Upper lobe of left lung (tissue), 6 donors: ENCODE measurements around the gene TNNT2. TPM values are rescaled to one million over a fixed set of nuclear protein-coding genes. Genes with fewer than 3 reads are reported as not detected.

Source experiments
- ATAC-seq, 2 donors: fragments of 200-7000 bp; cut with Tn5 transposase; one replicate each; pipeline ENCODE4 v1.9.1; 2022; ENCODE audit warnings: mild to moderate bottlenecking in 2 of 2, moderate library complexity in 2 of 2; ENCODE audit not compliant: low FRiP score in 2 of 2
- DNase-seq, 2 donors: peaks; one replicate each; pipeline ENCODE4 v3.0.0-alpha.2; 2019 to 2020
- H3K27ac ChIP-seq, 4 donors: fragments of 200-600 bp; sonication (generic); one replicate each; pipeline ENCODE4 v1.5.1; 2016 to 2019
- H3K27me3 ChIP-seq, 4 donors: fragments of 200-600 bp; sonication (generic); one replicate each; pipeline ENCODE4 v1.5.1; 2017 to 2019
- H3K36me3 ChIP-seq, 4 donors: fragments of 200-600 bp; sonication (generic); one replicate each; pipeline ENCODE4 v1.5.1; 2016 to 2019
- H3K4me1 ChIP-seq, 4 donors: fragments of 200-600 bp; sonication (generic); one replicate each; pipeline ENCODE4 v1.5.1; 2018 to 2019
- H3K4me3 ChIP-seq, 4 donors: fragments of 200-600 bp; sonication (generic); one replicate each; pipeline ENCODE4 v1.5.1; 2017 to 2019; ENCODE audit warnings: mild to moderate bottlenecking in 2 of 4, moderate library complexity in 1 of 4
- H3K9me3 ChIP-seq, 4 donors: fragments of 200-600 bp; sonication (generic); one replicate each; pipeline ENCODE4 v1.5.1; 2018 to 2019
- EP300 ChIP-seq, 4 donors: sonication (generic); formaldehyde crosslinking; IDR thresholded peaks; one replicate each; pipeline ENCODE4 v1.5.1; 2017; ENCODE audit warnings: antibody characterized with exemption in 4 of 4, control low read depth in 2 of 4
- POLR2A ChIP-seq, 4 donors: fragments of 450-650 bp; IDR thresholded peaks; one replicate each; pipeline ENCODE4 v1.5.1; 2016 to 2017; ENCODE audit warnings: antibody characterized with exemption in 4 of 4, mild to moderate bottlenecking in 2 of 4
- POLR2AphosphoS5 ChIP-seq, 2 donors: sonication (generic); formaldehyde crosslinking; IDR thresholded peaks; one replicate each; pipeline ENCODE4 v1.5.1; 2017; ENCODE audit warnings: antibody characterized with exemption in 2 of 2
- WGBS, 2 donors: methylation state at CpG; one replicate each; pipeline ENCODE4 v1.1.5; 2017 to 2018; 5-methylcytosine and 5-hydroxymethylcytosine counted together
- total RNA-seq, 6 donors: library from RNA; depleted of rRNA in 4 of 6; stranded (reverse); fragments of >200 nt in 4 of 6; gene quantifications; one replicate each; pipeline versions ENCODE4 v1.1.0 to v1.2.1, GENCODE V29; 2016 to 2021
- TF ChIP-seq, protein P1 (sequence below), 6 experiments: fragments of 450-650 bp in 4 of 6; fragments of 200-600 bp in 2 of 6; sonication (generic) in 2 of 6; IDR thresholded peaks; one replicate each; pipeline ENCODE4 v1.5.1; 2016 to 2019; ENCODE audit warnings: antibody characterized with exemption in 6 of 6
- donor health status: DM: no; HTN: no; CAD: no; lungs with moderate emphysema.
- donor health status: DM: no; HTN: yes; CAD: no; lungs with severe emphysema.

Gene TNNT2
- total RNA-seq, 6 donors from 2014 or later = 2.0 to 31.4 (median 6.4) TPM

DNA sequence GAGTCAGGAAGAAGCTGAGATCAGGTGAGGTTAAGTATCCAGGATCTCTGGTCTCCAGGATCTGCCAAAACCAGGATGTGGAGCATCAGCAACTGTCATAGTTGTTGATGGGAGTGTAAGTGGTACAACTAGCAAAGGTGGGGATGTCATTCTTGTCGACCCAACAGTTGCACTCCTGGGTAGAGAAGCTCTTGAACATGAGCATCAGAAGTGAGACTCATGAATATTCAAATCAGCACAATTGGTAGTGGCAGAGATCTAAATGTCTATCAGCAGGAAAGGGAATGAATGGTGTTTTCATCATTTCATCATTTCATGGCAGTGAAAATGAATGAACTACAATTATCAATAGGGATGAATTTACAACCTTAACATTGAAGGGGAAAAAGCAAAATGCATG is 25.9 kb upstream of the TNNT2 start:
- ATAC-seq = no peak
- Histone ChIP-seq H3K27me3 (peaks cover 0 to 16% (median 6%) of the 10 kb centered on the region in 4 donors), H3K27ac (no peak overlapping the region), H3K4me3 (no peak overlapping the region), H3K36me3 (no peaks in the 10 kb centered on the region), H3K9me3 (no peaks in the 10 kb centered on the region), H3K4me1 (peaks cover 4 to 50% (median 16%) of the 10 kb centered on the region in 4 donors)
- TF ChIP-seq POLR2AphosphoS5 (IDR thresholded peaks at IDR 0.05) (no peak), POLR2A (IDR thresholded peaks at IDR 0.05) (no peak), EP300 (IDR thresholded peaks at IDR 0.05) (no peak)
- TF ChIP-seq, protein P1, sequence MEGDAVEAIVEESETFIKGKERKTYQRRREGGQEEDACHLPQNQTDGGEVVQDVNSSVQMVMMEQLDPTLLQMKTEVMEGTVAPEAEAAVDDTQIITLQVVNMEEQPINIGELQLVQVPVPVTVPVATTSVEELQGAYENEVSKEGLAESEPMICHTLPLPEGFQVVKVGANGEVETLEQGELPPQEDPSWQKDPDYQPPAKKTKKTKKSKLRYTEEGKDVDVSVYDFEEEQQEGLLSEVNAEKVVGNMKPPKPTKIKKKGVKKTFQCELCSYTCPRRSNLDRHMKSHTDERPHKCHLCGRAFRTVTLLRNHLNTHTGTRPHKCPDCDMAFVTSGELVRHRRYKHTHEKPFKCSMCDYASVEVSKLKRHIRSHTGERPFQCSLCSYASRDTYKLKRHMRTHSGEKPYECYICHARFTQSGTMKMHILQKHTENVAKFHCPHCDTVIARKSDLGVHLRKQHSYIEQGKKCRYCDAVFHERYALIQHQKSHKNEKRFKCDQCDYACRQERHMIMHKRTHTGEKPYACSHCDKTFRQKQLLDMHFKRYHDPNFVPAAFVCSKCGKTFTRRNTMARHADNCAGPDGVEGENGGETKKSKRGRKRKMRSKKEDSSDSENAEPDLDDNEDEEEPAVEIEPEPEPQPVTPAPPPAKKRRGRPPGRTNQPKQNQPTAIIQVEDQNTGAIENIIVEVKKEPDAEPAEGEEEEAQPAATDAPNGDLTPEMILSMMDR (IDR thresholded peaks at IDR 0.05) = no peak
- WGBS, 2 donors = 38 to 56% methylated on average over 1 of the region's 1 CpG
- no peak for DNase-seq

DNA sequence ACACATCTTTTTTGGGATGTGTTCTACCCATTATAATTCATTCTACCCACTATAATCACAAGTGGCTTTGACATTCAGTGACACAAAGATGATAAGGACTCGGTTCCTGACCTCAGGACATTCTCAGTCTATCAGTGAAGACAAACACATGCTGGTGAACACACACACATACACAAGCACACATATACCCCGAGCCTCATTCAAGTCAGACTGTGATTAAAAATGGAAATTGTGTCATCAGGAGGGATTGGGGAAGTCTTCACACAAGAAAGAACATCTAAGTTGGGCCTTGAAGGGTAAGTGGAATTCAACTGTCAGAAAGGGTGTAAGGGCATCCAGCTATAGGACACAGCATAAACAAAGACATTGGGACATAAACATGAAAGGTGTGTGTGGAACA is 24.2 kb upstream of the TNNT2 start:
- no peak overlapping the region for H3K27ac ChIP-seq
- TF ChIP-seq EP300 (IDR thresholded peaks at IDR 0.05) = no peak
- no peak for TF ChIP-seq POLR2AphosphoS5 (IDR thresholded peaks at IDR 0.05)
- TF ChIP-seq, protein P1 (IDR thresholded peaks at IDR 0.05) = no peak
- TF ChIP-seq POLR2A (IDR thresholded peaks at IDR 0.05) = no peak
- H3K9me3 ChIP-seq = no peaks in the 10 kb centered on the region
- H3K4me3 ChIP-seq = no peak overlapping the region
- H3K36me3 ChIP-seq = no peaks in the 10 kb centered on the region
- WGBS, 2 donors = 78 to 79% methylated on average over 2 of the region's 2 CpGs
- ATAC-seq (no peak), DNase-seq (no peak)
- H3K27me3 ChIP-seq = peaks cover 0 to 16% (median 6%) of the 10 kb centered on the region in 4 donors
- peaks cover 4 to 57% (median 23%) of the 10 kb centered on the region in 4 donors for H3K4me1 ChIP-seq

DNA sequence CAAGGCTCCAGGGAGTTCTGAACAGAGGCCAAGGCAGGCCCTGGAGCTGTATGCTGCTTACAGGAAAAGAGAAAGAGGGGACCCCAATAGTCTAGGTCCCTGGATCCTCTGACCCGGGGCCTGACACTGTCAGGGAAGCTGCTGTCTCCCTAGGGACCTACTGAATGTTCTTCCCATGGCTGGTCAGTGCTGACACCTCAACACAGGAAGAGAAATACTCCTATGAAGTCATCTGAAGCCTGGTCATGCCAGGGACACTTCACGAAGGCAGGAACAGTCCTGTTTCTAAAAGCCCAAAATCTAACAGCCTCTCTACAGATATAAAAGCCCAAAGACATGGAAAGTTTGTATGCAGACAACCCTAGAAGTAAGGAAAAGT is 23.4 kb upstream of the TNNT2 start:
- no peak for DNase-seq
- peaks cover 4 to 59% (median 26%) of the 10 kb centered on the region in 4 donors for H3K4me1 ChIP-seq
- no peaks in the 10 kb centered on the region for H3K9me3 ChIP-seq
- ATAC-seq = no peak
- H3K4me3 ChIP-seq = no peak overlapping the region
- peaks cover 0 to 16% (median 6%) of the 10 kb centered on the region in 4 donors for H3K27me3 ChIP-seq
- WGBS, 2 donors = 61 to 65% methylated on average over 2 of the region's 2 CpGs
- peak overlapping the region in 2 of 4 donors; percentile 60 to 76 for H3K27ac ChIP-seq
- TF ChIP-seq, protein P1 (IDR thresholded peaks at IDR 0.05) = no peak
- TF ChIP-seq POLR2AphosphoS5 (IDR thresholded peaks at IDR 0.05) (no peak), POLR2A (IDR thresholded peaks at IDR 0.05) (no peak), EP300 (IDR thresholded peaks at IDR 0.05) (no peak)
- H3K36me3 ChIP-seq = no peaks in the 10 kb centered on the region

DNA sequence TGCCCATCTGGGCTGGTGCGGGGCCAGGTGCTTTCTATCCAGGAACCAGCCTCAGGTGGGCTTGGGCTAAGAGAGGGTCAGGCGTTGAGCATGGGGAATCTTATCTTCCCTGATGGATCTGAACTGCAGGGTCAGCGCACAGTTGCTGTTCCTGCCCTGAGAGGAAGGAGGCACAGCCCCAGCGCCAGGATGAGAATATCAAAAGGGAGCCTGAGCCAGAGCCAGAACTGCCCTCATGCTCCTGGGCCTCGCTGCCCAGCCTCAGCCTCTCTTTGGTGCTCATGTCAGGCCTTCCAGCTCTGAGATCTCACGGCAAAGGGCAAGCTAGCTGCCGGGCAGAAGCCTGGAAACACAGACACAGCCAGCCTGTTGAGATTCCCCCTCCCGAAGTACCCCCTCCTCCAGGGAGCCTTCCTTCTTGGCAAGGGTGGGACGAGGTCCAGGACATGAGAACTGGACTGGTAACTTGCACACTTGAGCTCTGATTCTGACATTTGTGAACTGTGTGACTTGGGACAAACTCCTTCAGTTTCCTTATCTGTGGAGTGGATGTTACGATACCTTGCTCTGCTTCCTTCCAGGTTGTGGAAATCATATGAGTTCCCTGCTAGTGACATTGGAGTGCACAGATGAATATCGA is 22.9 kb upstream of the TNNT2 start:
- no peaks in the 10 kb centered on the region for H3K36me3 ChIP-seq
- ATAC-seq (peak; percentile 4 to 52), DNase-seq (peak in 1 of 2 donors; percentile 74)
- no peaks in the 10 kb centered on the region for H3K9me3 ChIP-seq
- peak in 1 of 4 donors; percentile 87 for TF ChIP-seq EP300 (IDR thresholded peaks at IDR 0.05)
- TF ChIP-seq POLR2A (IDR thresholded peaks at IDR 0.05) = peak in 1 of 4 donors; percentile 21
- TF ChIP-seq POLR2AphosphoS5 (IDR thresholded peaks at IDR 0.05) = peak; percentile 40 to 51
- TF ChIP-seq, protein P1 (IDR thresholded peaks at IDR 0.05) = no peak
- WGBS, 2 donors = 79 to 83% methylated on average over 5 to 9 of the region's 11 CpGs
- peaks cover 0 to 16% (median 6%) of the 10 kb centered on the region in 4 donors for H3K27me3 ChIP-seq
- H3K4me1 ChIP-seq = peaks cover 4 to 57% (median 26%) of the 10 kb centered on the region in 4 donors
- peak overlapping the region in 3 of 4 donors; percentile 45 to 53 (median 50) for H3K4me3 ChIP-seq
- H3K27ac ChIP-seq = peak overlapping the region in 3 of 4 donors; percentile 16 to 76 (median 73)
